Measurements from ENCODE around the gene TBC1D9B. TPM values are rescaled to one million over a fixed set of nuclear protein-coding genes. Genes with fewer than 3 reads are reported as not detected.

Gene TBC1D9B
- total RNA-seq, 6 experiments from 2014 or later, result 64.6 to 90.7 (median 73.4) TPM

GRCh38 chr5:179818746-179819295 lies 88.9 kb downstream of the TBC1D9B start:
- peaks cover 6% of the 10 kb centered on the region; the same call in 1 of the 2 replicates for H3K36me3 Mint-ChIP-seq (ENCODE audit: low read depth)
- H3K9me3 Mint-ChIP-seq, result no peaks in the 10 kb centered on the region; the same call in 1 of the 2 replicates
- H3K27ac Mint-ChIP-seq, result peak overlapping the region; percentile 90
- H3K4me3 Mint-ChIP-seq, result peak overlapping the region; percentile 72
- H3K27me3 Mint-ChIP-seq (ENCODE audit: insufficient read depth), result peaks cover 6% of the 10 kb centered on the region; the same call in 1 of the 2 replicates
- peak; percentile 76 for DNase-seq
- peaks cover 38% of the 10 kb centered on the region for H3K4me1 Mint-ChIP-seq (ENCODE audit: low read depth)
- TF ChIP-seq, protein P1, sequence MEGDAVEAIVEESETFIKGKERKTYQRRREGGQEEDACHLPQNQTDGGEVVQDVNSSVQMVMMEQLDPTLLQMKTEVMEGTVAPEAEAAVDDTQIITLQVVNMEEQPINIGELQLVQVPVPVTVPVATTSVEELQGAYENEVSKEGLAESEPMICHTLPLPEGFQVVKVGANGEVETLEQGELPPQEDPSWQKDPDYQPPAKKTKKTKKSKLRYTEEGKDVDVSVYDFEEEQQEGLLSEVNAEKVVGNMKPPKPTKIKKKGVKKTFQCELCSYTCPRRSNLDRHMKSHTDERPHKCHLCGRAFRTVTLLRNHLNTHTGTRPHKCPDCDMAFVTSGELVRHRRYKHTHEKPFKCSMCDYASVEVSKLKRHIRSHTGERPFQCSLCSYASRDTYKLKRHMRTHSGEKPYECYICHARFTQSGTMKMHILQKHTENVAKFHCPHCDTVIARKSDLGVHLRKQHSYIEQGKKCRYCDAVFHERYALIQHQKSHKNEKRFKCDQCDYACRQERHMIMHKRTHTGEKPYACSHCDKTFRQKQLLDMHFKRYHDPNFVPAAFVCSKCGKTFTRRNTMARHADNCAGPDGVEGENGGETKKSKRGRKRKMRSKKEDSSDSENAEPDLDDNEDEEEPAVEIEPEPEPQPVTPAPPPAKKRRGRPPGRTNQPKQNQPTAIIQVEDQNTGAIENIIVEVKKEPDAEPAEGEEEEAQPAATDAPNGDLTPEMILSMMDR (IDR thresholded peaks at IDR 0.05), result no peak

DNA sequence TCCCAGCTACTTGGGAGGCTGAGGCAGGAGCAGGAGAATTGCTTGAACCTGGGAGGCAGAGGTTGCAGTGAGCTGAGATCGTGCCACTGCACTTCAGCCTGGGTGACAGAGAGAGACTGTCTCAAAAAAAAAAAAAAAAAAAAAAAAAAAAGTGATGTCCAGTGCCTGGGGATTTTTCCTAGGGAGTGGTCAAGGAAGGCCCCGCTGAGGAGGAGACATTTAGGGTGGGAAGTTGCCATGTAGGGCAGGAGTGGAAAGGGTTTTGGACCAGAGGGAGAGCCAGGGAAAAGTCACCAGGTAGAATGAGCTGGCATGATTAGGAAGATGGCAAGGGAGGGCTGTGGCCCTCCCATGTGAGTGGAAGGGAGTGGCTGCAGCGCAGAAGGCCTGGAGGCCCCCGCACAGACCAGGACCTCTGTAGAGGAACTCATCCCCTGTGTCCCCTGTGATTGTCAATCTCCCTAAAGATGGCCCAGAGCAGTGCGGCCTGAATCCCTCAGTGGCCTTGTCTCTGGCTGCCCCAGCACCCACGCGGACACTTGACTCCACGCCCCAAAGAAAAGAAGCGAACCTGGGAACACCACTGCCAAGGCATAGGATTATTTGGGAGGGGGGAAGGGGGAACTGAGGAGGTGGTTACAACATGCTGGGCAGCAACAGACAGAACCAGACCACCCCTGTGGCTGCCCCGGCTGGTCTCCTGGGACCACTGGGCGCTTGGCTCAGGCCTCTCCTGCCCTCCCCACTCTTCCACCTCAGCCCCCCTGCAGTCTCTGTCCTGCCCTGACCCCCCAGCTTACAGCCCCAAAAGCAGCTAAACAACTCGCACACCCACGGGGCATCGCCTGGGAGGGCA lies 89.6 kb downstream of the TBC1D9B start:
- H3K4me3 Mint-ChIP-seq, result peak overlapping the region; percentile 72
- peaks cover 6% of the 10 kb centered on the region; the same call in 1 of the 2 replicates for H3K27me3 Mint-ChIP-seq (ENCODE audit: insufficient read depth)
- TF ChIP-seq, protein P1 (IDR thresholded peaks at IDR 0.05), result no peak
- peak overlapping the region; percentile 90 for H3K27ac Mint-ChIP-seq
- peaks cover 37% of the 10 kb centered on the region for H3K4me1 Mint-ChIP-seq (ENCODE audit: low read depth)
- no peak for DNase-seq
- no peaks in the 10 kb centered on the region; the same call in 1 of the 2 replicates for H3K9me3 Mint-ChIP-seq
- H3K36me3 Mint-ChIP-seq (ENCODE audit: low read depth), result peaks cover 8% of the 10 kb centered on the region; the same call in 1 of the 2 replicates

DNA sequence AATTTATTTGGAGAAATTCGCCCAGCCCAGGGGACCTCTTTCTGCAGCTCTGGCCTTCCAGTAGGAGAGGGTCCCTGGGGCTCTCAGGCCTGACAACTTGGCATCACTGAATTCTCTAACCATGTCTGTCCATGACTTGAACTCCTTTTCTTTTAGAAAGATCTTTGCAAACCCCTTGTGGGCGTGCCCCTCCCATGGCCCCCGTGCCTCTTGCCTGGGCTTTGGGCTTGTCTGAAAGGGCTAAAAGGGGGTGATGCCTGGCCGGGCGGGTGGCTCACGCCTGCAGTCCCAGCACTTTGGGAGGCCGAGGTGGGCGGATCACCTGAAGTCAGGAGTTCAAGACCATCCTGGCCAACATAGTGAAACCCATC lies 90.2 kb downstream of the TBC1D9B start:
- Mint-ChIP-seq H3K4me3 (no peak overlapping the region), H3K4me1 (ENCODE audit: low read depth) (peaks cover 30% of the 10 kb centered on the region), H3K36me3 (ENCODE audit: low read depth) (peaks cover 13% of the 10 kb centered on the region; the same call in 1 of the 2 replicates), H3K27ac (no peak overlapping the region; the same call in 1 of the 2 replicates), H3K9me3 (no peaks in the 10 kb centered on the region; the same call in 1 of the 2 replicates), H3K27me3 (ENCODE audit: insufficient read depth) (peaks cover 6% of the 10 kb centered on the region; the same call in 1 of the 2 replicates)
- no peak for DNase-seq
- TF ChIP-seq, protein P1 (IDR thresholded peaks at IDR 0.05), result no peak

GRCh38 chr5:179816796-179817469 lies 90.8 kb downstream of the TBC1D9B start:
- H3K36me3 Mint-ChIP-seq (ENCODE audit: low read depth), result peaks cover 10% of the 10 kb centered on the region; the same call in 1 of the 2 replicates
- no peak overlapping the region for H3K27ac Mint-ChIP-seq
- H3K27me3 Mint-ChIP-seq (ENCODE audit: insufficient read depth), result peaks cover 6% of the 10 kb centered on the region; the same call in 1 of the 2 replicates
- no peak overlapping the region for H3K4me3 Mint-ChIP-seq
- peaks cover 25% of the 10 kb centered on the region for H3K4me1 Mint-ChIP-seq (ENCODE audit: low read depth)
- H3K9me3 Mint-ChIP-seq, result no peaks in the 10 kb centered on the region; the same call in 1 of the 2 replicates
- no peak for DNase-seq
- TF ChIP-seq, protein P1 (IDR thresholded peaks at IDR 0.05), result no peak

DNA sequence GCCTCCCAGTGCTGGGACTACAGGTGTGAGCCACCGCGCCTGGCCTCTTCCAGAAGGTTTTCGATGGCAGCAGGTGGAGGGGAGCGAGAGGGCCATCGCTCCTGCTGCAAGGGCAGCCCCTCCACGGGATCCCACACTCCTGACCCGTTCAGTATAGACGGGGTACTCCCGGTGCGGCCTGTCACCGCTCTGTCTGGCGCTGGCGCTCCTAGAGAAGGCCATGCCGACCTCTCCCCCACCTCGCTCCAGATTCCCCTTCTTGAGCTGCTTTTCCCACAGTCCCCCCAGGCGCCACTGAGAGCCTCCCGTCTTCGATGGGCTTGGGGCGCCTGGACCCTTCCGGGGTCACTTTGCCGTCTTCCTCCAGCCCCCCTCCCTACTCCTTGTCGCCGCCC lies 91.3 kb downstream of the TBC1D9B start:
- TF ChIP-seq, protein P1 (IDR thresholded peaks at IDR 0.05), result no peak
- peaks cover 7% of the 10 kb centered on the region; the same call in 1 of the 2 replicates for H3K36me3 Mint-ChIP-seq (ENCODE audit: low read depth)
- peaks cover 4% of the 10 kb centered on the region; the same call in 1 of the 2 replicates for H3K27me3 Mint-ChIP-seq (ENCODE audit: insufficient read depth)
- DNase-seq, result no peak
- H3K4me3 Mint-ChIP-seq, result no peak overlapping the region
- no peak overlapping the region for H3K27ac Mint-ChIP-seq
- peaks cover 21% of the 10 kb centered on the region for H3K4me1 Mint-ChIP-seq (ENCODE audit: low read depth)
- no peaks in the 10 kb centered on the region; the same call in 1 of the 2 replicates for H3K9me3 Mint-ChIP-seq

Data from HFFc6 (cell line).